Measurements from ENCODE around the gene PHACTR3. TPM values are rescaled to one million over a fixed set of nuclear protein-coding genes. Genes with fewer than 3 reads are reported as not detected.

PHACTR3 gene
- polyA plus RNA-seq, 2 of the 4 experiments (the other 2 are of a cell fraction): not detected

DNA sequence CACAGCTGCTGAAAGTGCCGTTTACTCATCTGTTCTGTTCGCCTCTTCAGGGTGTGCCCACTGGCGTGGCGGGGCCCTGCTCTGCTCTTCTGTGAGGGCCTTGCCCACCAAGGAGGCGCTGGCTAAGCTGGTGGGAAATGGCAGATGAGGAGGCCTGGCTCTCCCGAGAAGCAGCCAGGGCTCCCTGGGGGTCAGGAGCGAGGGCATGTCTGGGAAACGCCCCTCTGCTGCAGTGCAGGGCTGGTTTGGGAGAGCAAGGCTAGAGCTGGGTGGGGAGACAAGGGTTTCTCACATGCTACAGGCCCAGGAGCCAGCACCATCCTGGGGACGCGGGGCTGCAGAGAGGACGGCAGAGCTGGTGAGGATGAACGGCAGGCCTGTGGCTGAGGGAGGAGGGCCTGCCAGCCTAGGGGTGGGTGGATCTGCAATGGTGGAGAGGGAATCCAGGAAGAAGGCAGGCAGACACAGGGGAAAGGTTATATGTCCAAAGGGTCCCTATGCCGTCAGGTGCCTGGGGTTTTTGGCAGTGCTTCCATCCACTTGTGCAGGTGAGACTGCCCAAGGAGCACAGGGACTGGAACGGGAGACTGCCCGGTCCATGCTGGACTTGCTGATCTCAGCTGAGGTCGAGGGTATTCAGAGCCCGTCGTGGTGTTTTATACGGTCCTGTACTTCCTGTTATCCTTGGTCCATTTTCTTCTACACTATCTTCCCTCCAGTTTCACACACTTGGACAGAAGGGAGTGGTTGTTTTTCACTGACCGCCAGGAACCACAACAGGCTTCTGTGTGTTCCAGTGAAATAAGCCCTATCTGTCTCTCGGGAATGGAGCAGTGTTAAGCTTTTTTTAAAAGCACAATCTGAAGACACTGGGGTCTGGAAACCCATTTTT, 209.9 kb downstream of the PHACTR3 start:
- ChIA-PET POLR2A (no interaction called here), CTCF (interaction anchor here (1.1 to 1.3 kb wide), 3 partner anchors 8 to 31 kb away, joined by 3 to 4 read pairs (median 3); no protein-coding TSS in a partner anchor)
- H3K4me3 ChIP-seq: no peak overlapping the region
- DNase-seq (ENCODE audit: low read depth in 1 of 2, low spot score in 1 of 2) (no peak), FAIRE-seq (no peak), ATAC-seq (no peak)
- no peak for TF ChIP-seq HDAC2 (IDR thresholded peaks at IDR 0.05)
- no peak for TF ChIP-seq POLR2AphosphoS2 (conservative IDR thresholded peaks at IDR 0.05; ENCODE audit: low read length)
- no peak for TF ChIP-seq CBX8 (IDR thresholded peaks at IDR 0.05)
- no peak for TF ChIP-seq ZNF302 (CRISPR knock-in tag; IDR thresholded peaks at IDR 0.05)
- TF ChIP-seq, protein P1, sequence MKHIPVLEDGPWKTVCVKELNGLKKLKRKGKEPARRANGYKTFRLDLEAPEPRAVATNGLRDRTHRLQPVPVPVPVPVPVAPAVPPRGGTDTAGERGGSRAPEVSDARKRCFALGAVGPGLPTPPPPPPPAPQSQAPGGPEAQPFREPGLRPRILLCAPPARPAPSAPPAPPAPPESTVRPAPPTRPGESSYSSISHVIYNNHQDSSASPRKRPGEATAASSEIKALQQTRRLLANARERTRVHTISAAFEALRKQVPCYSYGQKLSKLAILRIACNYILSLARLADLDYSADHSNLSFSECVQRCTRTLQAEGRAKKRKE (CRISPR knock-in tag; IDR thresholded peaks at IDR 0.05; ENCODE audit: low read depth): no peak
- TF ChIP-seq RFX5 (IDR thresholded peaks at IDR 0.05): no peak
- TF ChIP-seq EHMT2 (IDR thresholded peaks at IDR 0.05; ENCODE audit: low read depth): no peak
- no peak for TF ChIP-seq EHF (CRISPR knock-in tag; IDR thresholded peaks at IDR 0.05)
- no peak for TF ChIP-seq ZFP36 (IDR thresholded peaks at IDR 0.05; ENCODE audit: borderline replicate concordance, partially characterized antibody)
- TF ChIP-seq, protein P2, sequence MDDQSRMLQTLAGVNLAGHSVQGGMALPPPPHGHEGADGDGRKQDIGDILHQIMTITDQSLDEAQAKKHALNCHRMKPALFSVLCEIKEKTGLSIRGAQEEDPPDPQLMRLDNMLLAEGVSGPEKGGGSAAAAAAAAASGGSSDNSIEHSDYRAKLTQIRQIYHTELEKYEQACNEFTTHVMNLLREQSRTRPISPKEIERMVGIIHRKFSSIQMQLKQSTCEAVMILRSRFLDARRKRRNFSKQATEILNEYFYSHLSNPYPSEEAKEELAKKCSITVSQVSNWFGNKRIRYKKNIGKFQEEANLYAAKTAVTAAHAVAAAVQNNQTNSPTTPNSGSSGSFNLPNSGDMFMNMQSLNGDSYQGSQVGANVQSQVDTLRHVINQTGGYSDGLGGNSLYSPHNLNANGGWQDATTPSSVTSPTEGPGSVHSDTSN (IDR thresholded peaks at IDR 0.05): no peak
- no peak for TF ChIP-seq SMC3 (IDR thresholded peaks at IDR 0.05)
- TF ChIP-seq, protein P3, sequence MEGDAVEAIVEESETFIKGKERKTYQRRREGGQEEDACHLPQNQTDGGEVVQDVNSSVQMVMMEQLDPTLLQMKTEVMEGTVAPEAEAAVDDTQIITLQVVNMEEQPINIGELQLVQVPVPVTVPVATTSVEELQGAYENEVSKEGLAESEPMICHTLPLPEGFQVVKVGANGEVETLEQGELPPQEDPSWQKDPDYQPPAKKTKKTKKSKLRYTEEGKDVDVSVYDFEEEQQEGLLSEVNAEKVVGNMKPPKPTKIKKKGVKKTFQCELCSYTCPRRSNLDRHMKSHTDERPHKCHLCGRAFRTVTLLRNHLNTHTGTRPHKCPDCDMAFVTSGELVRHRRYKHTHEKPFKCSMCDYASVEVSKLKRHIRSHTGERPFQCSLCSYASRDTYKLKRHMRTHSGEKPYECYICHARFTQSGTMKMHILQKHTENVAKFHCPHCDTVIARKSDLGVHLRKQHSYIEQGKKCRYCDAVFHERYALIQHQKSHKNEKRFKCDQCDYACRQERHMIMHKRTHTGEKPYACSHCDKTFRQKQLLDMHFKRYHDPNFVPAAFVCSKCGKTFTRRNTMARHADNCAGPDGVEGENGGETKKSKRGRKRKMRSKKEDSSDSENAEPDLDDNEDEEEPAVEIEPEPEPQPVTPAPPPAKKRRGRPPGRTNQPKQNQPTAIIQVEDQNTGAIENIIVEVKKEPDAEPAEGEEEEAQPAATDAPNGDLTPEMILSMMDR (IDR thresholded peaks at IDR 0.05): no peak
- no peak for TF ChIP-seq CHD2 (IDR thresholded peaks at IDR 0.05; ENCODE audit: low read length, partially characterized antibody)
- TF ChIP-seq BHLHE40 (IDR thresholded peaks at IDR 0.05; ENCODE audit: low read depth, low read length): no peak
- no peak for TF ChIP-seq ZC3H11A (IDR thresholded peaks at IDR 0.05)
- TF ChIP-seq CEBPB (IDR thresholded peaks at IDR 0.05): no peak
- TF ChIP-seq KDM1A (IDR thresholded peaks at IDR 0.05; ENCODE audit: low read depth): no peak
- no peak for TF ChIP-seq HOXA7 (CRISPR knock-in tag; IDR thresholded peaks at IDR 0.05)
- TF ChIP-seq MAZ (IDR thresholded peaks at IDR 0.05; ENCODE audit: borderline replicate concordance, low read depth, low read length): no peak
- TF ChIP-seq PHF8 (IDR thresholded peaks at IDR 0.05; ENCODE audit: borderline replicate concordance, low read depth): no peak
- no peaks in the 10 kb centered on the region for H3K4me1 ChIP-seq
- WGBS (ENCODE audit: missing lambda C conversion rate): 42% methylated on average over 21 of the region's 21 CpGs
- H3K27ac ChIP-seq: no peak overlapping the region
- no peak overlapping the region for H3K4me2 ChIP-seq
- H3K9me3 ChIP-seq: no peaks in the 10 kb centered on the region

DNA sequence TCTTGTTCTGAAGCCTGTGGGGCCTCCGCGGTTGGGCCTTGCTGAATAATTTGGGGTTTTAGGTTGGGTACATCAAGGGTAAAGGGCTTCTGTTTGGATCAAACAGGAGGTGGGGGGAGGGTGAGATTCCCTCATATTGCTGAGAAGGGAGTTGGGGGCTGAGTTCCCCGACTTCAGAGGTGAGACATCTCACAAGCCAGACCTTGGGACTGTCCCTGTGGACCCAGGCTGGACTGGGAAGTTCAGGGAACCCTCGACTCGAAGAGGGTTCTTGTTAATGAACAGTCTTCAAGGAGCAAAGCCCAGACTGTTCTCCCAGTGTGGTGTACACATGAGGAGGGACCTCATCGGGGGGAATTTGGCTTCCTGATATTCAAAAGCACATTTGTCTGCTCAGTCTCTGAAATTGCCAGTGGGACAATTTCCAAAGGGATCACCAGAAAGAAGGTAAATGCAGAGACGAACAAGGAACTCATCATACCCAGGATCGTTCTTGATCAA, 210.6 kb downstream of the PHACTR3 start:
- ATAC-seq: no peak
- no peak overlapping the region for H3K4me3 ChIP-seq
- ChIA-PET POLR2A (no interaction called here), CTCF (interaction anchor here (0.6 to 1.3 kb wide), 4 partner anchors 9 to 245 kb away, joined by 3 read pairs; no protein-coding TSS in a partner anchor)
- no peaks in the 10 kb centered on the region for H3K9me3 ChIP-seq
- DNase-seq (ENCODE audit: low read depth in 1 of 2, low spot score in 1 of 2): no peak
- no peak overlapping the region for H3K4me2 ChIP-seq
- H3K27ac ChIP-seq: no peak overlapping the region
- H3K4me1 ChIP-seq: no peaks in the 10 kb centered on the region
- TF ChIP-seq NFE2L2 (conservative IDR thresholded peaks at IDR 0.05; ENCODE audit: low read length): no peak
- TF ChIP-seq MYC (IDR thresholded peaks at IDR 0.05; ENCODE audit: borderline replicate concordance, low read length): no peak
- no peak for TF ChIP-seq KDM1A (IDR thresholded peaks at IDR 0.05; ENCODE audit: low read depth)
- TF ChIP-seq JUN (IDR thresholded peaks at IDR 0.05): no peak
- no peak for TF ChIP-seq ZC3H11A (IDR thresholded peaks at IDR 0.05)
- 27% methylated on average over 8 of the region's 8 CpGs for WGBS (ENCODE audit: missing lambda C conversion rate)
- FAIRE-seq: no peak

Measured in A549 (cell line).